Activated T-helper 1 cell treated with anti-CD3 and anti-CD28 coated beads, Interleukin-2, amount 50 U/mL, for 16 hours (primary cell): ENCODE data around the gene NPW.

Experiments used
- DNase-seq, 2 donors: peaks; one replicate each; pipeline ENCODE4 v3.0.0-alpha.2; 2020; ENCODE audit warnings: low read depth in 1 of 2, low spot score in 1 of 2

The NPW gene

GRCh38 chr16:2034696-2035430 lies 15.3 kb downstream of the NPW start:
- DNase-seq, result no peak

DNA sequence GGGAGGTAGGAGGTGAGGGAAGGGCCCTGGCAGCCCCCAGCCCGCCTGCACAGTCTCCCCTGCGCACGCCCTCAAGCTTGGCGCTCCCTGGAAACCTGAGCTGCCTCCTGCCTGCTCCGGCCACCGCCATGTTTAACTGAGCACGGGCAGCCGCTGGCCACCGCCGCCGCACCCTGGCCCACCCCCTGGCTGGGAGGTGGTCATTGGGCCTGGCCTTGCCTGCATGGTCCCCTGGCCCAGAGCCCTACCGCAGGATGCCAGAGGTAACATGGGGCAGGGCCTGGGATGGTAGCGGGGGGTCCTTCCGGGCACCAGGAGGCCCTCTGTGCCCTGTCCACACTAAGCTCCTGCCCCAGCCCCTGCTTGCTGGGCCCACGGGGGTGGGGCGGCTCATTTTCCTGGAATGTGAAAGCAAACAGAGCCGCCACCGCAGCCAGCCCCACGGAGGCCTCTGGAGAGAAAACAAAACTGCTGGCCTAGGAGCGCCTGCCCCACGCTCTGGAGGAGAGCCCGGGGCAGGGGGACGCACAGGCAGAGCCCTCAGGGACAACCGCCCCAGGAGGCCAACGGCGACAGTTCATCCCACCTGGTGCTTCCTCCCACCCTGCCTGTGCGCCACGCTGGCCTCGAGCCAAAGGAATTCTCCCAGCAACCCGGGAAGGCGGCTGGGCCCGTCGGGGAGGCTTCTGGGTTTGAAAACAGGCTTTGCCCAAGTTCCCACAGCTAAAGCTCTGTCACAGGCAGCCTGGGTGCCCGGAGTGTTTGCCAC lies 16.0 kb downstream of the NPW start:
- DNase-seq, result no peak

- DNase-seq, result no peak
Measured at GRCh38 chr16:2036200-2036966, 16.8 kb downstream of the NPW start.

GRCh38 chr16:2037115-2037514 lies 17.5 kb downstream of the NPW start:
- no peak for DNase-seq

- no peak for DNase-seq
Measured at GRCh38 chr16:2037647-2038381, 18.2 kb downstream of the NPW start.

DNA sequence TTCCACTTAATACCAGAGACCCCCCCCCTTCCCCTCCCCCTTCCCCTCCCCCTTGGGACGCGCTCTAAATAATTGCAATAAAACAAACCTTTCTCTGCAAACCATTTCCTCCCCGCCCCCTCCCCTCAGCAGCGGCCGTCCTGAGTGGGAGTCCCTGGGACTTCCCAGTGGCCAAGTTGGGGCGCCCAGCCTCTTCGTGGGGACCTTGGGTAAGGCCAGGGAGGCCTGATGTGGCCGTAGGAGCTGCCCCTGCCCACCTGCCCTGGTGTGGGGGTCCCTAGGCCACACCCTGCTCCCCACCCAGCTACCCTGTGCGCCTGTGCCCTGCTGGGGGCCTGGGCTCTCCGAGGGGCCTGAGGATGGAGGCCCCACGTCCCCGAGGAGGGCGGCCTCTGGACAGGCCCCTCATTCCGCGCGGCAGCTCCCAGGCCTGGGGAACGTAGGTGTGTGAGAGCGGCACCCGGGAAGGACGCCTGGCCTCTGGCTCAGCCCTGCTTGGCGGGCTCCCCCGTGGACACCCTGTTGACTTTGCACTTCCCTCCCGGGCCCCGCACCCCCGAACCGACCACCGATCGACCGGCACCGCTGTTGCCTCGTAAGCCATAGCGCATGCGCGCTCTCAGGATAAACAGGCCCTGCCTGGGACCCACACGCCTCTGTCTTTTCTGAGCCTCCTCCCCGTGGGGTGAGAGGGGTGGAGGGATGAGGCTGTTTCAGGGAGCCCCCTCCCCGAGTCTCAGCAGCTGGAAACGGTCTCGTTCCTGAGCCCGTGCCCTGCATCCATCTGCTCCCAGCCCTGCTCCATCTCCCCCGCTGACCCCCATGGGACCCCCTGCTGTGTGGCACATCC lies 19.0 kb downstream of the NPW start:
- no peak for DNase-seq

GRCh38 chr16:2039274-2040031 lies 19.9 kb downstream of the NPW start:
- DNase-seq, result no peak

DNA sequence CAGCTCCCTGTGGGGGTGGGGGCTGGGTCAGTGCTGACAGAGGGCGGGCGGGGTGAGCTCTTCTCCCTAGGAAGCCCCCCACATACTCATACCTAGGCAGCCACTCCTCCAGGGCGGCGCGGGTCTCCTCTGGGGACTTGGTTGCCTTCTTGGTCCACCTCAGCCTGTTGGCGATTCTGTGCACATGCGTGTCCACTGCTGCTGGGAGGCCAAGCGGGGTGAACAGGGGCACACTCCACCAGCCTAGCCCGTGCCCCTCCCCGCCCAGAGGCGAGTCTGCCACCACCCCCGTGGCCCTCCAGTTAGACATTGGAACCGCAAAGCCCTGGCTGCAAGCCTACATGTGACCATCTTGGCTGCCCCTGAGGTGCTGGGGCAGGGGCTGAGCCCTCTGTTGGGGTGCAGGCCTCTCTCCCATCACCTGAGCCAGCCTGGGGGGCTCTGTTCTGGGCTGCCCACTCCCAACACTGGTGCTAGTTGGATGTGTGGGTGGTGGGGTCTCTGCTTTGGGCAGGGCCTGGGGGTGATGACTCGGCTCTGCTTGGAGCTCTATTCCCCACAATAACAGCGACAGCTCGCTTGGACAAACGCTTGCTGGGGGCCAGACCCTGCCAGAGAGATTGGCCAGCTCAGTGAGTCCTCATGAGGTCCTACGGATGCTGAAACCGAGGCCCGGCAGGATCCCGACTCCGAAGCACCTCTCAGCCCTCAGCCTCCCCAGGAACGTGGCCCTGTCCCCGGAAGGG lies 20.6 kb downstream of the NPW start:
- DNase-seq, result no peak

- DNase-seq, result no peak
Measured at GRCh38 chr16:2040787-2041522, 21.4 kb downstream of the NPW start.

DNA sequence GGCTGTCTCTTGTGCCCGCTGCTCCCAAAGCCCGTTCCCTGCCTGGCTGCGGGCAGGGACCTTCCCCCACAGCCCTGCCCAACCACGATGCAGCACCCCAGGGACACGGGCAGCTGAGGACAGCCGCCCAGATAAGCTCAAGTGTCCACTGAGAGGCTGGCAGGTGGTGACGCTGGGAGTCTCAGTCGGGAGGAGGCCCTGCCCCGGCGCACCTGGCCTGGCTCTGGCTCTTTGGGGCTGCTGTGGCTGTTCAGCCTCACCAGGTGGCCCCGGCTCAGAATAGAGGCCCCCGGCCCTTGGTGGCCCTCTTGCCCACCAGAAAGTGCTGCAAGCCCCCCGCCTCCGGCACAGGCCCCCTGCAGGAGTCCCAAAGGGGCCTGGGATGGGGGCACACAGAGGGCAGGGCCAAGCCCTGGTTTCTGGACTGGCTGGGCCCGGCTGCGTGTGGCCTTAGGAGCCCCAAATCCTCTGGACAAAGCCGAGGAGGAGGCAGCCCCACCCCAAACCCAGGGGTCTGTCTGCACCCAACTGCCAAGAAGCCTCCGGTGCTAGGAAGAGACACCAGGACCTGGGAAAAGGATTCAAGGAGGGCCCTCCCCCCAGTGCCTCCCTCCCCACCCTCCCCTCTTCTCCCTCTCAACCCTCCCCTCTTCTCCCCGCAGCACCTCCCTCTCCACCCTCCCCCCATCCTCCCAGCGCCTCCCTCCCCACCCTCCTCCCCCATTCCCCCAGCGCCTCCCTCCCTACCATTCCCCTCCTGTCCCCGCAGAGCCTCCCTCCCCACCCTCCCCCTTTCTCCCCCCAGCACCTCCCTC lies 22.8 kb downstream of the NPW start:
- DNase-seq, result no peak

DNA sequence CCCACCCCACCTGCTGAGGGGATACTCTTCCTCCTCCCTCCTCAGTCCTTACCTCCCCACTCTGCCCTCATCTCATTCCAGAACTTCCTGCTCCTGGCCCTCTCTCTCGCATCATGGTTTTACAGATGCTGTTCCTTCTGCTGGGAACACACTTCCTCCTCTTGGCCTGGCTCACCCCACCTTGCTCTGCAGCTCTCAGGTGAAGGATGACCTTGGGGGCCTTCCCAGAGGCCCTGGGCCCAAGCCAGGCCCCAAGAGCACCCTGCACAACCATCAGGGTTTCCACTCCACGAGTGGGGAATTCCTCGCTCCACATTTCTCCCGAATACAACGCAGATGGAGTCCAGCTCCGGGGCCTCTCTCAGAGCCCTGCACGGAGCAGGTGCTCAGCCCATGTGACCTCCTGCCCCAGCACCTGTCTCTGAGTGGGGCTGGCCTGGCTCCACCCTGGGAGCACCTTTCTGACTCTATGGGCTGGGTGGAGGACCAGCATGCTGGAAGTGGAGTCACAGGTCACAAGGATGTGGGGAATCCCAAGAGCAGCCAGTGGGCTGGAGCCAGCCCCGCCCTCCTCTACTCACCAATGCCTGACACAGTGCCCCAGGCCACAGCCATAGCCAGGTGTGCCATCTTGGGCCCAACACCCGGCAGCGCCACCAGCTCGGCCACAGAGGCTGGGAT lies 23.5 kb downstream of the NPW start:
- no peak for DNase-seq

GRCh38 chr16:2043667-2044451 lies 24.3 kb downstream of the NPW start:
- no peak for DNase-seq

DNA sequence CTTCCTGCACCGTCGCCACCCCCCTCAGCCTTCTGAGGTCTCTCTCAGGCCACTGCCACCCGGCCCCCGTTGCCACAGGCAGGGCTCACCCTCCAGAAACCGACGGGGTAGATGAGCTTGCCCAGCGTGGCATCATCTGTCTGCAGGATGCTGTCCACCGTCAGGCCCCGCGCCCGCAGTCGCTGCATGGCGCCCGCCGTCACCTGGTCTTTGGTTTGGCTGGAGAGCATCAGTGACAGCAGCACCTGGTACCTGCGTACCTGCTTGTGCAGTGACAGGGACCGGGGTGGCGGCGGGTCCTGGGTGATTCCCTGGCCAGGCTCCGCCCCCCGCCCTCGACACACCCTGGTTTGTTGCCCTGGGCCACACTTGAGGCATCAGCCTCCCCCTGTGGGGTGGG lies 25.0 kb downstream of the NPW start:
- DNase-seq, result no peak

DNA sequence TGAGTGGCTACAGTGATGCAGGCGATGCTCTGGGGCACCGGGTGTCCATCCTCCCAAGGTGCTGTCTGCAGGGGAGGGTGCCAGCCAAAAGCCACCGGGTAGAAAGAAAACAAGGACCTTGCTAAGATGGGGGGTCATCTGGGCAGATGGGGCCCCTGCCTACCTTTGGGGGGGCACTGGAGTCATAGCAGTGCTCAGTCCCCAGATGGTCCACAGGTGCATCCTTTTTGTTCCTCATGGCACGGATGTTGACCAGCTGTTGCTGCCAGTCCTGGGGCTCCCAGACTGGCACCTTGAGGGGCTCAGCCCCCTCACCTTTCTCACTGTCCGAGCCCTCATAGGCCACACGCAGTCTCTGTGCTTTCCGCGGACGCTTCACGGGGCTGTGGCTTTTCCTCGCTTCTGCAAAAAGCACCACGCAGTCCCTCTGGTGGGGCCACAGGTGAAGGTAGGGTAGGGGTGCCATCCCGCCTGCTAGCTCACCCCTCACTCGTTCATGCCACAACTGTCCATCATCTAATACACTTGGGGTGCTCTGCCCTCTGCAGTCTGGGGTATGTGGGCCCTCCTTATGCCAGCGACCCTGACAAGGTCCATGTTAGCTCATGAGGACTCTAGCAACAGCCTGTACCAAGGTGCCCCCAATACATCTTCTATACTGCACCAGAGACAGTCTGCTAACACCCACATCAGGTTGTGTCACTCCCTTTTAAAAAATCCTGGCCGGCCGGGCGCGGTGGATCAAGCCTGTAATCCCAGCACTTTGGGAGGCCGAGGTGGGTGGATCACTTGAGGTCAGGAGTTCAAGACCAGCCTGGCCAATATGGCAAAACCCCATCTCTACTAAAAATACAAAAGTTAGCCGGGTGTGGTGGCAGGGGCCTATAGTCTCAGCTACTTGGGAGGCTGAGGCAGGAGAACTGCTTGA lies 26.6 kb downstream of the NPW start:
- no peak for DNase-seq

GRCh38 chr16:2046893-2047329 lies 27.3 kb downstream of the NPW start:
- DNase-seq, result no peak
